HCEC 1CT (cell line): ENCODE data around the gene ASB18.
"Not testable (repeated sequence)": the region's sequence is repeated elsewhere in the genome, so short reads cannot be mapped to it uniquely, and the experiment has no call there.

ENCODE experiments used
- DNase-seq: peaks from one replicate; pipeline ENCODE4 v3.0.0-alpha.2; 2017

ASB18 gene

DNA sequence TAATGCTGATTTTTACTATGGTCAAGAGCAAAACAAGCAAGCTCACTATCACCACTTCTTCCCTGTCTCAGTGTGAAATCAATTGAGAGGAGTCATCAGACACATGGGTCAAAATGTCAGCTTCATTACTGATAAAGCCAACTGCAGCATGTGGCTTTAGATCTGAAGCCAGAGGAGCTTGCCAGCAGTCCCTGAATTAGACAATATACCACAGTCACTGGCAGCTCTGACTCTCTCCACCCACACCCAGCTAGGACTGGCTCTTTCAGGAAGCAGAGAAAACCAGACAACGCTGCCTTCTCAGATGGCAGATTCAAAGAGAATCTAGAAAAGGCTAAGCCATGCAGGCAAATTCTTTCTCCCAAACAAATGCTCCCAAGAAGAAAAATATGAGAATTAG is 20.0 kb upstream of the ASB18 start:
- no peak for DNase-seq

- DNase-seq: no peak
Observed at GRCh38 chr2:236282406-236282805, 18.2 kb upstream of the ASB18 start.

DNA sequence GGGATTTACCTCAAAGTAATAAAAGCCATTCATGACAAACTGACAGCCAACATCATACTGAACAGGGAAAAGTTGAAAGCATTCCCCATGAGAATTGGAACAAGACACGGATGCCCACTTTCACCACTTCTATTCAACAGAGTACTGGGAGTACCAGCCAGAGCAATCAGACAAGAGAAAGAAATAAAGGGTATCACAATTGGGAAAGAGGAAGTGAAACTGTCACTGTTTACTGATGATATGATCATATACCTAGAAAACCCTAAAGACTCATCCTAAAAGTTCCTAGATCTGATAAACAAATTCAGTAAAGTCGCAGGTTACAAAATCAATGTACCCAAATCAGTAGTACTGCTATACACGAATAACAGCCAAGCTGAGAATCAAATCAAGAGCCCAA is 17.2 kb upstream of the ASB18 start:
- no peak for DNase-seq

GRCh38 chr2:236273126-236273525 is 8.9 kb upstream of the ASB18 start:
- no peak for DNase-seq

GRCh38 chr2:236271851-236272250 is 7.6 kb upstream of the ASB18 start:
- DNase-seq: no peak

DNA sequence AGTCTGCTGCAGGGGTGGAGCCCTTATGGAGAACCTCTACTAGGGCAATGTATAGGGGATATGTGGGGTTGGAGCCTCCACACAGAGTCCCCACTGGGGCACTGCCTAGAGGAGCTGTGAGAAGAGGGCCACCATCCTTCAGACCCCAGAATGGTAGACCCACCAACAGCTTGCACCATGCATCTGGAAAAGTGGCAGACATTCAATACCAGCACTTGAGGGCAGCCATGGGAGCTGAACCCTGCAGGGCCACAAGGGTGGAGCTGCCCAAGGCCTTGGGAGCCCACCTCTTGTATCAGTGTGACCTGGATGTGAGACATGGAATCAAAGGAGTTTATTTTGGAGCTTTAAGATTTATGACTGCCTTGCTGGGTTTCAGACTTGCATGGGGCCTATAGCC is 5.7 kb upstream of the ASB18 start:
- not testable (repeated sequence) for DNase-seq

- no peak for DNase-seq
Observed at GRCh38 chr2:236265675-236266074, 1.5 kb upstream of the ASB18 start.

DNA sequence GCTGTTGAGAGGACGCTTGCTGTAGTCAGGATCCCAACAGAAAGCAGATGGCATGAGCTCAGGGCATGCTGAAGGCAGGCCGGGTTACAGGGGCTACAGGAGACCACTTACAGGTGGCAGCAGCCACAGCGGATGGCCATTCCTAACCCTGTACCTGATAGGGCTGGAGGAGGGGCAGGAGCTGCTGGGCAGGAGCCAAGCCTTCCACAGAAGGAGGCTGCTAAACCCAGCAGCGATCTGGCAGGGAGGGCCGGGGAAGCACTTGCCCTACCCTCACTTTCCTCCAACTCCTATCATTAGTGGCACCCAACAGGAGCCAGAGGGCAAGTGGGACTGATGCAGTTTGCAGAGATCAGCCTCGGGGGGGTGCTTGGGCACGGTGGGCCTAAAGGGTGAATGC is 2.0 kb downstream of the ASB18 start:
- DNase-seq: no peak

DNA sequence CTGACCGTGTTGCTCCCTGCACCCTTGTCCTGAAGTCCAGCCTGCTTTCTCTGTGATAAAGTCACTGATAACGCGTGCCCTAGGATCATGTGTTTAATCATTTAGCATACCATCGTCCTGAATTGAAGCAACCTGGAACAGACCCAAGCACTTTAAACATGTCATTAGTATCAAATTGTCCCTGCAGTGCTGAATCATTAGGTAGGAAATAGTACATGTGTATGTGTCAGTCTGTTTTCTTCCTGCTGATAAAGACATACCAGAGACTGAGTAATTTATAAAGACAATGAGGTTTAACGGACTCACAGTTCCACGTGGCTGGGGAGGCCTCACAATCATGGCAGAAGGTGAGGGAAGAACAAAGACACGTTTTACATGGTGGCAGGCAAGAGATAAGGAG is 2.8 kb downstream of the ASB18 start:
- DNase-seq: no peak

- no peak for DNase-seq
Observed at GRCh38 chr2:236259371-236259770, 4.8 kb downstream of the ASB18 start.

- DNase-seq: no peak
Observed at GRCh38 chr2:236257575-236257974, 6.6 kb downstream of the ASB18 start.

GRCh38 chr2:236257136-236257535 is 7.1 kb downstream of the ASB18 start:
- DNase-seq: no peak

DNA sequence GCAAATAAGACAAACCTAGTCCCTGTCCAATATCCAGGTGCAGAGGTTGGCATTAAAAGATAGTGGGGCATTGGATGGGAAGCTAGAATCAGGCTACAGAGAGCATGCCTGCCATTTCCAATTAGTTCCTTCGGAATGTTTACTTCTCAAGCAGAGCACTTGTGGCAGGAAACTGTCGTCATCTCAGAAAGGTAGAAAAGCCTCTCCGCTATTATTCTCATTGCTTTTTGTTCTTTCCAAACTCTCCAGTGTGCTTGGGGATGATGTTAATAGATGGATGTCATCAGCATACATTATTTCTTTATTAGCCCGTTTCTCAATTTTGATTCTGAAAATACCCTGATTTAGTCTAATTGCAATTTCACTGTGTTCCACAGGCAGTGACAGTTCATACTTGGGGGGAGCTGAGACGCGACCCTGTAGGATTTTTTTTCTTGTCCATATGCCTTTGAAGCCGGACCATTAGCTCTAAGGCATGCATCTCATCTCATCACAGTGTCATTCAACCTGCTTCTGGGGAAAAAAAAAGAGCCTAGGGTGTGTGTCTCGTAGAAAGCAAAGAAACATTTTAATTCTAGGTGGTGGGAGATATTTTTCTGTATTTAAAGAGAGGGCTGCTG is 7.7 kb downstream of the ASB18 start:
- DNase-seq: no peak

GRCh38 chr2:236254674-236255073 is 9.5 kb downstream of the ASB18 start:
- DNase-seq: no peak

DNA sequence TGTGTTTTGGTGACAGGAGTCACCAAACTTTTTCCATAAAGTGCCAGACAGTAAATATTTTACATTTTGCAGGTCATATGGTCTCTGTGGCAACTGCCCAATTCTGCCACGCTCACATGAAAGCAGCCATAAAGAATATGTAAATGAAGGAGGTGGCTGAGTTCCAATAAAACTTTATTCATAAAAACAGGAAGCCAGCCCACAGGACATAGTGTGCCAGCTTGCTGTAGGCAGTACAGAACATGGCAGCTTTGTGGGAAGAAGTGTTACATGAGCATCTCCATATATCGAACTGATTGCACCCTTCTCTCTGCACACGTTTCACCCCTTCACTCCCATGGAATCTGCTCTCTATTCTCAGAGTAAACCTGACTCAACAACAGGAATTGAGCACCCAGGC is 10.2 kb downstream of the ASB18 start:
- DNase-seq: no peak

DNA sequence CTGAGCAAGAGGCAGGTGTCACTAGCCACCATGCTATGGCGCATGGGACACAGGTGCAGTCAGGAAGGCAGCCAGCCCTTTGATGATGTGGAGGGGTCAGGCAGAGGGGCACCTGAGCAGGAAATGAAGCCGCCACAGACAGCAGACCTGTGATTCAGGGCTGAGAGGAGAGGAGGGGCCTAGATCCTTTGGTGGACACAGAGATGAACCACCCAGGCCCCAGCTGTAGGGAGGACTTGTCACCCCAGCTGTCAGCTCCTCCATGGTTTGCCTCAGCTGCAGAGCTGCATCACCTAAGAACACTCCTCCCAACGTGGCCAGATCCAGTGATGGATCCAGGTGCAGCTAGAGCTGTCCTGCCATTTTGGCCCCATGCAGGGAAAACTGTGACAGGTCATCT is 11.6 kb downstream of the ASB18 start:
- DNase-seq: no peak

- no peak for DNase-seq
Observed at GRCh38 chr2:236250909-236251579, 13.2 kb downstream of the ASB18 start.

GRCh38 chr2:236250286-236250685 is 13.9 kb downstream of the ASB18 start:
- no peak for DNase-seq

GRCh38 chr2:236249066-236249465 is 15.1 kb downstream of the ASB18 start:
- DNase-seq: no peak

DNA sequence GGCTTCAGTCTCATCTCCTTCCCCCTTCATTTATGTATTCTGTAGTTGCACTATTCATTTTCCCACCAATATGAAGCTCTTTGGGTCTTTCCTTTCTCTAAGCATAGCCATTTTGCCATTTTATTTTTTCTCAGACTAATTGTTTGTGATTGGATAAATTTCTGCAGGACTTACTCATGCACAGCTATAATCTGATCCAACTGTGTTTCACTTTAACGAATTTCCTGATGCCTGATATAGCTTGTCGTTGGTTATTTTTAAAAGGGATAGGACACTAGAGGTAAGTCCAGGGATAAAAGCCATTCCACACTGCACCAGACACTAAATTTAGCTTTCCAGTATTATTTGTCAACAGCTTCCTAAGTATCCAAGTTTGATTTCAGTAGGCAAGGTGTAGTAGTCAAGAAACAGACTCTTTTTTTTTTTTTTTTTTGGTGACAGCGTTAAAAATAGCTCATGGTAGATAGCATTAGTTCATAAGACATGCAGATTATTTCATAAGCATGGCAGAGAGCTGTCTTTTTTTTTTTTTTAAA is 17.4 kb downstream of the ASB18 start:
- no peak for DNase-seq

- no peak for DNase-seq
Observed at GRCh38 chr2:236244256-236244655, 19.9 kb downstream of the ASB18 start.

GRCh38 chr2:236242057-236242495 is 22.1 kb downstream of the ASB18 start:
- DNase-seq: no peak

DNA sequence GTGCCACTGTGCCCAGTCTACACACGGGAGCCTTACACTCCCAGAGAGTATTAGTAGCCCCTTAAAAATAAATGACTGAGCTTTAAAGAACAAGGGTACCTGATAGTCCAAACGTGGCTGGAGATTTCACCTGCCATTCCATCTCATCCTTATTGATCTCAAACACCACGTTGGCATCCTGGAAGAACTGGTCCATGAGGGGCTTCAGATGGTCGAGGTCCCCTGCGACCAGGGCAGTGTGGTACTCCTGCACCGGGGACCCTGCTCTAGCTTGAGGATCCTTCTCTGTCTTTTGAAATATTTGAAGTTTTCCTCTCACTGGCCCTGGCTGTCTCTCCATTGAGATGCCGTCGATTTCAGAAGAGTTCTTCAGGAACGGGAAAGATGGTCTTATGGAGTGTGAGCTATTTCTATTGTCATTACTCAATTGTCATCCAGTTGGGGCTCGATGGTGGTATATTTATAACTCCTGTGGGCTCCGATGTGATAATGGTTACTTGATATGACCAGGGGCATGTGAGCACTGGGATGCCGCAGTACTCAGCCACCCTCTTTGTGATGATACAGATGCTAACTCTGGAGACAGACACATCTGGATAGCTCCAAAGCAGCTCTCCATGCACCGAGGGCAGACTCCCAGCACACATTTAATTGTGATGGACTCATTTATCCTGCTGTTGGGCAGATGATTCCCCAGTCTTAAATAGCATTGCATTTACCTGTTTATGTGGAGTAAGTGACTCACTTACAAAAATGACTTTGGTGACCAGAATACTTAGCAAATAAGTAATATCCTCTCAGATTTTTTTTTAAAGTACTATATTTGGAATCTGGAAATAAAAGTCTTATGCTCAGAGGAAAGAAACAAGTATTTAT is 22.8 kb downstream of the ASB18 start:
- DNase-seq: no peak
